Colonic mucosa (tissue), 4 donors: ENCODE results near the gene TIRAP. TPM values are rescaled to one million over a fixed set of nuclear protein-coding genes. Genes with fewer than 3 reads are reported as not detected.
A peak's percentile ranks its signal among the peaks of the same experiment; 100 is the strongest.
"Not testable (repeated sequence)": the region's sequence is repeated elsewhere in the genome, so short reads cannot be mapped to it uniquely, and the experiment has no call there.

Experiments used
- DNase-seq: peaks from one replicate; pipeline ENCODE4 v3.0.0-alpha.2; 2020
- H3K27ac ChIP-seq: fragments of 200-600 bp; one replicate; pipeline ENCODE4 v1.8.0; 2021
- H3K27me3 ChIP-seq: fragments of 200-600 bp; one replicate; pipeline ENCODE4 v1.8.0; 2021
- H3K36me3 ChIP-seq: fragments of 200-600 bp; one replicate; pipeline ENCODE4 v1.8.0; 2021
- H3K4me1 ChIP-seq: fragments of 200-600 bp; one replicate; pipeline ENCODE4 v1.8.0; 2021; ENCODE audit warnings: mild to moderate bottlenecking
- H3K4me3 ChIP-seq: fragments of 200-600 bp; one replicate; pipeline ENCODE4 v1.8.0; 2021
- H3K9ac ChIP-seq, 2 donors: one replicate each; pipeline ENCODE4 v1.7.0; 2013; ENCODE audit warnings: control low read depth in 2 of 2, low read depth in 2 of 2, low read length in 2 of 2
- H3K9me3 ChIP-seq: fragments of 200-600 bp; one replicate; pipeline ENCODE4 v1.8.0; 2021
- CTCF ChIP-seq: fragments of 200-600 bp; IDR thresholded peaks from one replicate; pipeline ENCODE4 v1.8.0; 2022; ENCODE audit warnings: antibody characterized with exemption, mild to moderate bottlenecking
- intact Hi-C: fragments of 100-400 bp; cut with DNase I; formaldehyde crosslinking; loops from one replicate; pipeline ENCODE4 v1.14.1; 2022
- total RNA-seq, 2 donors: library from RNA; stranded (reverse); fragmentation: NEBNext Ultra II Directional in 1 of 2; extraction: Animal tissue kit (Norgen Biotek cat#: 25700) in 1 of 2; gene quantifications; one replicate each; pipeline ENCODE4 v1.2.1, GENCODE V29; 2021
- donor health status: healthy.
- donor health status: DM: no; HTN: no; CAD: no.
- donor health status: DM: no; HTN: no; CAD: no.

Gene TIRAP
- total RNA-seq, 2 donors from 2014 or later = 16.4 to 17.8 TPM

- no peak for TF ChIP-seq CTCF
- Histone ChIP-seq H3K9me3 (no peaks in the 10 kb centered on the region), H3K4me1 (peaks cover 5% of the 10 kb centered on the region), H3K4me3 (peak within 1 kb of the TSS; percentile 56), H3K9ac (peak within 1 kb of the TSS; percentile 83 to 94), H3K27me3 (no peaks in the 10 kb centered on the region), H3K27ac (peak within 1 kb of the TSS; percentile 81), H3K36me3 (no peaks in the 10 kb centered on the region)
- DNase-seq = peak; percentile 91
- intact Hi-C loops = loop anchor here (10.0 kb wide), 1 partner anchor 691 kb away; no protein-coding TSS in a partner anchor
Measured at GRCh38 chr11:126303623-126304456, 20.9 kb downstream of the TIRAP start, which contains the start of gene DCPS. Gene DCPS, plus strand, starts transcription at chr11:126304060. Its CDS starts 21 bp downstream, at chr11:126304081.

GRCh38 chr11:126304457-126305075 lies 21.7 kb downstream of the TIRAP start:
- H3K36me3 ChIP-seq = no peaks in the 10 kb centered on the region
- peak overlapping the region; percentile 72 to 83 for H3K9ac ChIP-seq
- H3K27me3 ChIP-seq = no peaks in the 10 kb centered on the region
- no peak for DNase-seq
- peak overlapping the region; percentile 56 for H3K4me3 ChIP-seq
- TF ChIP-seq CTCF = no peak
- intact Hi-C loops = loop anchor here (10.0 kb wide), 1 partner anchor 690 kb away; no protein-coding TSS in a partner anchor
- peak overlapping the region; percentile 81 for H3K27ac ChIP-seq
- H3K9me3 ChIP-seq = no peaks in the 10 kb centered on the region
- H3K4me1 ChIP-seq = peaks cover 5% of the 10 kb centered on the region

GRCh38 chr11:126305699-126306098 lies 22.8 kb downstream of the TIRAP start:
- DNase-seq = no peak
- no peak overlapping the region for H3K27ac ChIP-seq

GRCh38 chr11:126307706-126308105 lies 24.8 kb downstream of the TIRAP start:
- no peak overlapping the region for H3K27ac ChIP-seq
- peaks cover 9% of the 10 kb centered on the region for H3K4me1 ChIP-seq
- no peak for TF ChIP-seq CTCF
- no peak for DNase-seq
- H3K9ac ChIP-seq = no peak overlapping the region
- H3K36me3 ChIP-seq = no peaks in the 10 kb centered on the region
- H3K9me3 ChIP-seq = no peaks in the 10 kb centered on the region
- no peaks in the 10 kb centered on the region for H3K27me3 ChIP-seq
- intact Hi-C loops = loop anchor here (10.0 kb wide), 1 partner anchor 687 kb away; no protein-coding TSS in a partner anchor
- H3K4me3 ChIP-seq = no peak overlapping the region

More at GRCh38 chr11:126305699-126306098, 22.8 kb downstream of the TIRAP start:
- Histone ChIP-seq H3K4me1 (peaks cover 5% of the 10 kb centered on the region), H3K27me3 (no peaks in the 10 kb centered on the region), H3K4me3 (no peak overlapping the region), H3K9ac (no peak overlapping the region), H3K36me3 (no peaks in the 10 kb centered on the region), H3K9me3 (no peaks in the 10 kb centered on the region)
- TF ChIP-seq CTCF = no peak
- intact Hi-C loops = loop anchor here (10.0 kb wide), 1 partner anchor 689 kb away; no protein-coding TSS in a partner anchor

GRCh38 chr11:126308271-126308671 lies 25.4 kb downstream of the TIRAP start:
- no peak overlapping the region for H3K4me3 ChIP-seq
- no peaks in the 10 kb centered on the region for H3K27me3 ChIP-seq
- H3K27ac ChIP-seq = no peak overlapping the region
- H3K9me3 ChIP-seq = no peaks in the 10 kb centered on the region
- H3K36me3 ChIP-seq = no peaks in the 10 kb centered on the region
- TF ChIP-seq CTCF = no peak
- intact Hi-C loops = loop anchor here (10.0 kb wide), 1 partner anchor 687 kb away; no protein-coding TSS in a partner anchor
- DNase-seq = no peak
- peaks cover 9% of the 10 kb centered on the region for H3K4me1 ChIP-seq
- no peak overlapping the region for H3K9ac ChIP-seq

GRCh38 chr11:126308771-126309170 lies 25.9 kb downstream of the TIRAP start:
- H3K36me3 ChIP-seq = not testable (repeated sequence)

More at GRCh38 chr11:126308771-126309170, 25.9 kb downstream of the TIRAP start:
- H3K27ac ChIP-seq, H3K4me1 ChIP-seq, H3K9ac ChIP-seq, DNase-seq, H3K9me3 ChIP-seq, H3K27me3 ChIP-seq, H3K4me3 ChIP-seq: not testable (repeated sequence)
- intact Hi-C loops = loop anchor here (10.0 kb wide), 1 partner anchor 686 kb away; no protein-coding TSS in a partner anchor
